Measurements from ENCODE around the gene LNP1. TPM values are rescaled to one million over a fixed set of nuclear protein-coding genes. Genes with fewer than 3 reads are reported as not detected.
"Not testable (repeated sequence)": the region's sequence is repeated elsewhere in the genome, so short reads cannot be mapped to it uniquely, and the experiment has no call there.

The LNP1 gene
- total RNA-seq (1 to 10 TPM; 1.2 to 2.6 (median 1.6) TPM), polyA plus RNA-seq (1 to 10 TPM in 1 of 3 donors, under 1 TPM in 2; 0.52 to 1.5 (median 0.96) TPM)
- long read RNA-seq, donor 1 = 0 reads
- long read RNA-seq, donor 2 = 0 reads

GRCh38 chr3:100400780-100401673 lies at the start of gene LNP1, which contains the start of gene TOMM70:
Gene LNP1 (plus strand): TSS chr3:100401539. CDS start chr3:100429730, 28,191 bp downstream.
Gene TOMM70 (minus strand): TSS chr3:100401089. CDS start chr3:100400949, 140 bp downstream.
- 0 to 1% (median 0%) methylated on average over 47 to 64 of the region's 64 CpGs for WGBS, 5 donors
- intact Hi-C loops (cut with DNase I; ENCODE audit: low total_unique reads) = loop anchor here (10.0 kb wide), 1 partner anchor 94 kb away; the partner anchor contains the start of gene TMEM45A
- H3K27me3 ChIP-seq (replicated peaks in 1 of 7) = no peaks in the 10 kb centered on the region
- H3K4me3 ChIP-seq = peak within 1 kb of the TSS; percentile 72 to 97 (median 94)
- no peaks in the 10 kb centered on the region for H3K36me3 ChIP-seq
- TF ChIP-seq POLR2A (IDR thresholded peaks at IDR 0.05) = peak in 2 of 3 donors; percentile 41 to 79
- TF ChIP-seq CTCF (IDR thresholded peaks at IDR 0.05 in 8 of 11, conservative IDR thresholded peaks at IDR 0.05 in 3 of 11) = peak in 1 of 11 experiments; percentile 38
- TF ChIP-seq POLR2AphosphoS5 (IDR thresholded peaks at IDR 0.05) = peak; percentile 86 to 88 (median 87)
- H3K9me3 ChIP-seq = no peaks in the 10 kb centered on the region
- peak; percentile 97 for DNase-seq
- peak within 1 kb of the TSS; percentile 65 to 95 (median 92) for H3K27ac ChIP-seq
- H3K4me1 ChIP-seq = peaks cover 26 to 72% (median 53%) of the 10 kb centered on the region in 6 donors

- H3K9me3 ChIP-seq; H3K27me3 ChIP-seq (replicated peaks in 1 of 7); H3K27ac ChIP-seq; H3K4me3 ChIP-seq; DNase-seq; H3K4me1 ChIP-seq; intact Hi-C loops (cut with DNase I; ENCODE audit: low total_unique reads): not testable (repeated sequence)
- peaks cover 0 to 88% (median 67%) of the 10 kb centered on the region in 6 donors for H3K36me3 ChIP-seq
- 89 to 100% (median 97%) methylated on average over 1 to 2 of the region's 2 CpGs; no CpG with 5 or more reads in 1 of the 5 donors for WGBS, 5 donors
Observed at GRCh38 chr3:100351770-100352169, 49.6 kb upstream of the LNP1 start.

- H3K36me3 ChIP-seq = peaks cover 0 to 88% (median 61%) of the 10 kb centered on the region in 6 donors
- no peaks in the 10 kb centered on the region for H3K27me3 ChIP-seq (replicated peaks in 1 of 7)
- TF ChIP-seq CTCF (IDR thresholded peaks at IDR 0.05 in 8 of 11, conservative IDR thresholded peaks at IDR 0.05 in 3 of 11) = no peak
- TF ChIP-seq POLR2AphosphoS5 (IDR thresholded peaks at IDR 0.05) = no peak
- no peak for TF ChIP-seq POLR2A (IDR thresholded peaks at IDR 0.05)
- peaks cover 0 to 5% (median 0%) of the 10 kb centered on the region in 8 donors for H3K9me3 ChIP-seq
- no peak for DNase-seq
- no peak overlapping the region for H3K27ac ChIP-seq
- no peak overlapping the region for H3K4me3 ChIP-seq
- 92 to 98% (median 93%) methylated on average over 10 of the region's 10 CpGs for WGBS, 5 donors
- intact Hi-C loops (cut with DNase I; ENCODE audit: low total_unique reads) = no loop called here
- H3K4me1 ChIP-seq = no peaks in the 10 kb centered on the region
Observed at GRCh38 chr3:100352296-100353231, 48.8 kb upstream of the LNP1 start.

GRCh38 chr3:100354850-100355249 lies 46.5 kb upstream of the LNP1 start:
- H3K9me3 ChIP-seq = peaks cover 0 to 5% (median 0%) of the 10 kb centered on the region in 8 donors
- no peak overlapping the region for H3K4me3 ChIP-seq
- intact Hi-C loops (cut with DNase I; ENCODE audit: low total_unique reads) = no loop called here
- TF ChIP-seq POLR2AphosphoS5 (IDR thresholded peaks at IDR 0.05) = no peak
- TF ChIP-seq POLR2A (IDR thresholded peaks at IDR 0.05) = no peak
- TF ChIP-seq CTCF (IDR thresholded peaks at IDR 0.05 in 8 of 11, conservative IDR thresholded peaks at IDR 0.05 in 3 of 11) = no peak
- H3K27ac ChIP-seq = no peak overlapping the region
- DNase-seq = no peak
- peaks cover 0 to 88% (median 49%) of the 10 kb centered on the region in 6 donors for H3K36me3 ChIP-seq
- no peaks in the 10 kb centered on the region for H3K27me3 ChIP-seq (replicated peaks in 1 of 7)
- no peaks in the 10 kb centered on the region for H3K4me1 ChIP-seq
- WGBS, 5 donors = 87 to 97% (median 93%) methylated on average over 3 of the region's 3 CpGs

Data from spleen (tissue), 13 donors.